ENCODE results near the gene FHL2.

GRCh38 chr2:105421053-105421452 lies 22.2 kb upstream of the FHL2 start:
- TF ChIP-seq CTCF (IDR thresholded peaks at IDR 0.05) = no peak
- no peak for TF ChIP-seq POLR2A (IDR thresholded peaks at IDR 0.05)

Data from thyroid gland (tissue), 4 donors.